Calu3 (cell line): Measurements from ENCODE around the gene PABPC1L. TPM values are rescaled to one million over a fixed set of nuclear protein-coding genes. Genes with fewer than 3 reads are reported as not detected.

Experiments
- BruUV-seq: library from RNA; stranded (reverse); fragments of 400-500 nt; replicated peaks from 2 replicates; lab custom pipeline; 2021; lab: Mats Ljungman, UMichigan
- CTCF ChIA-PET: fragments of 300-600 bp; sonication (Branson Sonifier 250); formaldehyde crosslinking; loops from one replicate; lab custom pipeline; 2022; ENCODE audit warnings: antibody characterized with exemption; lab: Charles Lee
- DNase-seq: peaks from one replicate; pipeline ENCODE4 v3.0.0; 2022
- H3K27ac Mint-ChIP-seq: one replicate; pipeline ENCODE4 v1.8.0; 2022; ENCODE audit warnings: mixed read lengths; ENCODE audit not compliant: unreplicated experiment
- H3K27me3 Mint-ChIP-seq: one replicate; pipeline ENCODE4 v1.8.0; 2022; ENCODE audit warnings: mixed read lengths; ENCODE audit not compliant: unreplicated experiment
- H3K36me3 Mint-ChIP-seq: one replicate; pipeline ENCODE4 v1.8.0; 2022; ENCODE audit warnings: mild to moderate bottlenecking, moderate library complexity, mixed read lengths; ENCODE audit not compliant: insufficient read depth, unreplicated experiment
- H3K4me1 Mint-ChIP-seq: one replicate; pipeline ENCODE4 v1.8.0; 2022; ENCODE audit warnings: mild to moderate bottlenecking, low read depth, mixed read lengths; ENCODE audit not compliant: unreplicated experiment
- H3K4me3 Mint-ChIP-seq: one replicate; pipeline ENCODE4 v1.8.0; 2022; ENCODE audit warnings: mild to moderate bottlenecking, low read depth, moderate library complexity, mixed read lengths; ENCODE audit not compliant: unreplicated experiment
- H3K9me3 Mint-ChIP-seq: one replicate; pipeline ENCODE4 v1.8.0; 2022; ENCODE audit warnings: low read depth, mixed read lengths; ENCODE audit not compliant: unreplicated experiment
- CTCF ChIP-seq: fragments of 200-600 bp; IDR thresholded peaks from one replicate; pipeline ENCODE4 v1.8.0; 2022; ENCODE audit warnings: antibody characterized with exemption; ENCODE audit not compliant: unreplicated experiment
- intact Hi-C: fragments of 100-400 bp; cut with micrococcal nuclease; formaldehyde crosslinking; loops from one replicate; pipeline ENCODE4 v1.10.0; 2022; ENCODE audit not compliant: unreplicated experiment
- total RNA-seq: library from RNA; stranded (reverse); gene quantifications from 2 replicates; pipeline ENCODE4 v1.2.3, GENCODE V29; 2022

The PABPC1L gene
- total RNA-seq, 1 experiment from 2014 or later = 172 TPM

GRCh38 chr20:44896583-44896982 is 13.3 kb upstream of the PABPC1L start:
- intact Hi-C loops = no loop called here

GRCh38 chr20:44897133-44897532 is 12.7 kb upstream of the PABPC1L start:
- Mint-ChIP-seq H3K9me3 (no peaks in the 10 kb centered on the region), H3K4me1 (peaks cover 59% of the 10 kb centered on the region), H3K4me3 (no peak overlapping the region), H3K27ac (no peak overlapping the region), H3K36me3 (peaks cover 33% of the 10 kb centered on the region), H3K27me3 (no peaks in the 10 kb centered on the region)
- no peak for DNase-seq
- no TSS peak for BruUV-seq
- CTCF ChIA-PET = interaction anchor here (0.6 to 0.9 kb wide), 2 partner anchors 9 to 12 kb away, joined by 3 to 4 read pairs; partner anchors contain the start of gene PABPC1L
- no peak for TF ChIP-seq CTCF
- intact Hi-C loops = no loop called here

More at GRCh38 chr20:44896583-44896982, 13.3 kb upstream of the PABPC1L start:
- TF ChIP-seq CTCF = no peak
- CTCF ChIA-PET = interaction anchor here (0.6 to 0.9 kb wide), 2 partner anchors 8 to 13 kb away, joined by 3 to 4 read pairs; partner anchors contain the start of gene PABPC1L
- H3K36me3 Mint-ChIP-seq = peaks cover 36% of the 10 kb centered on the region
- H3K27me3 Mint-ChIP-seq = no peaks in the 10 kb centered on the region
- no peak overlapping the region for H3K4me3 Mint-ChIP-seq
- DNase-seq = no peak
- no peak overlapping the region for H3K27ac Mint-ChIP-seq
- no peaks in the 10 kb centered on the region for H3K9me3 Mint-ChIP-seq
- H3K4me1 Mint-ChIP-seq = peaks cover 61% of the 10 kb centered on the region
- BruUV-seq = no TSS peak

GRCh38 chr20:44900231-44900854 is 9.5 kb upstream of the PABPC1L start:
- Mint-ChIP-seq H3K36me3 (peaks cover 40% of the 10 kb centered on the region), H3K4me3 (no peak overlapping the region), H3K27ac (no peak overlapping the region), H3K4me1 (peaks cover 33% of the 10 kb centered on the region), H3K27me3 (no peaks in the 10 kb centered on the region), H3K9me3 (no peaks in the 10 kb centered on the region)
- no TSS peak for BruUV-seq
- DNase-seq = no peak
- intact Hi-C loops = no loop called here
- no peak for TF ChIP-seq CTCF
- CTCF ChIA-PET = interaction anchor here (0.6 kb wide), 1 partner anchor 15 kb away, joined by 3 read pairs; the partner anchor contains the start of gene YWHAB

GRCh38 chr20:44901974-44902373 is 7.9 kb upstream of the PABPC1L start:
- CTCF ChIA-PET = no interaction called here
- Mint-ChIP-seq H3K27ac (no peak overlapping the region), H3K4me3 (no peak overlapping the region), H3K36me3 (peaks cover 44% of the 10 kb centered on the region), H3K27me3 (no peaks in the 10 kb centered on the region), H3K9me3 (no peaks in the 10 kb centered on the region), H3K4me1 (peaks cover 17% of the 10 kb centered on the region)
- intact Hi-C loops = no loop called here
- BruUV-seq = no TSS peak
- TF ChIP-seq CTCF = no peak
- no peak for DNase-seq
